Subcutaneous abdominal adipose tissue (tissue), 5 donors: ENCODE measurements around the gene CD86.

Experiments
- H3K27ac ChIP-seq: one replicate; pipeline ENCODE4 v1.7.0; 2013; ENCODE audit warnings: low read depth, mild to moderate bottlenecking, inconsistent platforms, low read length, moderate library complexity
- H3K27me3 ChIP-seq, 5 donors: one replicate each; pipeline ENCODE4 v1.7.0; 2013; ENCODE audit warnings: low read length in 5 of 5, inconsistent platforms in 1 of 5; ENCODE audit not compliant: control insufficient read depth in 5 of 5, insufficient read depth in 4 of 5
- H3K36me3 ChIP-seq, 5 donors: one replicate each; pipeline ENCODE4 v1.7.0; 2013; ENCODE audit warnings: low read length in 5 of 5; ENCODE audit not compliant: control insufficient read depth in 5 of 5, insufficient read depth in 5 of 5
- H3K4me1 ChIP-seq, 5 donors: one replicate each; pipeline ENCODE4 v1.7.0; 2013; ENCODE audit warnings: low read length in 5 of 5, mild to moderate bottlenecking in 3 of 5, moderate library complexity in 1 of 5; ENCODE audit not compliant: control insufficient read depth in 5 of 5, insufficient read depth in 5 of 5
- H3K4me3 ChIP-seq, 5 donors: one replicate each; pipeline ENCODE4 v1.7.0; 2013; ENCODE audit warnings: low read length in 5 of 5, low read depth in 1 of 5
- H3K9ac ChIP-seq, 5 donors: one replicate each; pipeline ENCODE4 v1.7.0; 2013; ENCODE audit warnings: low read length in 5 of 5, mild to moderate bottlenecking in 4 of 5, moderate library complexity in 3 of 5
- H3K9me3 ChIP-seq, 5 donors: one replicate each; pipeline ENCODE4 v1.7.0; 2013; ENCODE audit warnings: low read length in 5 of 5; ENCODE audit not compliant: control insufficient read depth in 5 of 5
- donor health status: healthy.
- donor health status: healthy.
- donor health status: healthy.
- donor health status: healthy.
- donor health status: healthy.

CD86 gene

DNA sequence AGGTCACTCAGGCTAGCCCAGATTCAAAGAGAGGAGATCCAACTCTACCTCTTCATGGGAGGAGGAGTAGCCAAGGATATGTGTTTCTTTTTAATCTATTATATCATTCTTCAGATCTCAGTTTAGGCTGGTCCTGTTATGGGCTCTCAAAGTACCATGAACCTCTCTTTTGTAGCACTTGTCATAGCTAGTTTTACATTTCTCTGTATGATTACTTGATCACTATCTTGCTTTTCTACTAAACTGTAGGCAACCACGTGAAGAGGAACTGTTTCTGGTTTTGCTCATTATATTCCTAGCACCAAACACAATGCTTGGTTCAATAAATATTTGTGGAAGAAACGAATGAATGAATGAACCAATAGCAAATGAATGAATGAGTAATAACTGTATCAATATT, 29.6 kb downstream of the CD86 start:
- H3K36me3 ChIP-seq: no peaks in the 10 kb centered on the region
- H3K9me3 ChIP-seq: no peaks in the 10 kb centered on the region

DNA sequence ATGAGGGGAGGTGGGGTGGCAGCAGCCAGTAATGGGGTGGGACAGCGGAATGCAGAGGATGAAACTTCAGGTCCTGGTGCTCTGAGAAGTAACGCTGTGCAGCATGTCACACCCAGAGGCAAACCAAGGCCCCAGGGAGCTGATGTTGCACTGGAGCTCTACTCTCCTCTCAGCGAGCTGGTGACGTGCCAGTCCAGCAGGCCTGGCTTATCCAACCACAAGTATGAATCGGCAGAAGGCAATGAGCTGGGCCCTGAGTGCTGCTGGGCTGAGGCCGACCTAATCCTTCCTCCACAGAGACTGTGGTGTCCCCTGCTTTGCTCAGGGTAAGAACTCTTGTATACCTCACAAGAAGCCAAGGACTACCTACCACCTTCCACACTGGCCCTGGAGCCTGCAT, 30.5 kb downstream of the CD86 start:
- Histone ChIP-seq H3K27ac (no peak overlapping the region), H3K9me3 (no peaks in the 10 kb centered on the region), H3K9ac (no peak overlapping the region), H3K4me3 (no peak overlapping the region), H3K36me3 (no peaks in the 10 kb centered on the region), H3K27me3 (no peaks in the 10 kb centered on the region), H3K4me1 (peaks cover 0 to 4% (median 0%) of the 10 kb centered on the region in 5 donors)

More for the DNA sequence above, 29.6 kb downstream of the CD86 start:
- Histone ChIP-seq H3K9ac (no peak overlapping the region), H3K27me3 (no peaks in the 10 kb centered on the region), H3K27ac (no peak overlapping the region), H3K4me1 (peaks cover 0 to 4% (median 0%) of the 10 kb centered on the region in 5 donors), H3K4me3 (no peak overlapping the region)

DNA sequence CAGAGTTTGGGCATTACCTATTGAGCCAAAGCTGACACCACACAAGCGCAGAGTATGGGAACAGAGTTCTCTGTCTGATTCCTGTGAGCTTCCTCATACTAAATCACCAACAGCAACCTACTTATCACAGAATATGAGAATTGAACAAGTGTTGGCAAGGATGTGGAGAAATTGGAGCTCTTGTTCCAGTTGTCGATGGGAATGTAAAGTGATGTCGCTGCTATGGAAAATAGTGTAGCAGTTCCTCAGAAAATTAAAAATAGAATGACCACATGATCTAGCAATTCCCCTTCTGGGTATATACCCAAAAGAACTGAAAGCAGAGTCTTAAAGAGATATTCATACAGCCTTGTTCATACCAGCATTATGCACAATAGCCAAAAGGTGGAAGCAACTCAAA, 33.4 kb downstream of the CD86 start:
- Histone ChIP-seq H3K27ac (no peak overlapping the region), H3K9ac (no peak overlapping the region), H3K27me3 (no peaks in the 10 kb centered on the region), H3K36me3 (no peaks in the 10 kb centered on the region), H3K4me1 (peaks cover 0 to 19% (median 0%) of the 10 kb centered on the region in 5 donors), H3K4me3 (no peak overlapping the region), H3K9me3 (no peaks in the 10 kb centered on the region)

DNA sequence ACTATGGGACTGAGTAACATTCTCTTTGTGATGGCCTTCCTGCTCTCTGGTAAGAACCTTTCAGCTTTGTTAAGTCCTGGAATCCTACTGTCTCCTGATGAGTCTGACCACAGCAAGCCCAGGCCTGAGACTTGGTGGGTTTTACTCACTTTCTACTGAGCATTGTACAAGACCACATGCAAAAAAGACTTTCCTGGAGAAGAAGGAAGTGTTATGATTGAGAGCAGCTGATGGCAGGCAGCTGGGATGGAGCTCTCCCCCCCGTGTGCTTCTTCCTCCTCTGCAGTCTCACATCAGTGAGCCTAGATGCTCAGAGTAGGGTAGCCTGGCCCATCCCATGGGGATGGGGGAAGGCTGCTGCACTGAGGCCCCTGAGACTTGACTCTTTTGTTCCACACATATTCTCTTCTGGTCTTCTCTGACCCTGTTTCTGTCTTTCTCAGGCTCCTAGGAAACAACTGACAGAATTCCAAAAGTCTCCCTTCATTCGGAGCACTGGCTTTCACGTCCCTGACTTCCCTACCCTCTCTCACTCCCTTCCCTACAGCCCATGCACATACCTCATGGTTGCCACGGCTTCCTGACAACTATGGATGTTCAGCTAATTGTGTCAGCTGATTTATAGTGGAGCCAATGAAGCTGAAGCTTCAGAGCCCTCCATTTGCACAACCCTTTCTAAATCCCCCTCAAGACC, 36.6 kb downstream of the CD86 start:
- H3K27me3 ChIP-seq: no peaks in the 10 kb centered on the region

DNA sequence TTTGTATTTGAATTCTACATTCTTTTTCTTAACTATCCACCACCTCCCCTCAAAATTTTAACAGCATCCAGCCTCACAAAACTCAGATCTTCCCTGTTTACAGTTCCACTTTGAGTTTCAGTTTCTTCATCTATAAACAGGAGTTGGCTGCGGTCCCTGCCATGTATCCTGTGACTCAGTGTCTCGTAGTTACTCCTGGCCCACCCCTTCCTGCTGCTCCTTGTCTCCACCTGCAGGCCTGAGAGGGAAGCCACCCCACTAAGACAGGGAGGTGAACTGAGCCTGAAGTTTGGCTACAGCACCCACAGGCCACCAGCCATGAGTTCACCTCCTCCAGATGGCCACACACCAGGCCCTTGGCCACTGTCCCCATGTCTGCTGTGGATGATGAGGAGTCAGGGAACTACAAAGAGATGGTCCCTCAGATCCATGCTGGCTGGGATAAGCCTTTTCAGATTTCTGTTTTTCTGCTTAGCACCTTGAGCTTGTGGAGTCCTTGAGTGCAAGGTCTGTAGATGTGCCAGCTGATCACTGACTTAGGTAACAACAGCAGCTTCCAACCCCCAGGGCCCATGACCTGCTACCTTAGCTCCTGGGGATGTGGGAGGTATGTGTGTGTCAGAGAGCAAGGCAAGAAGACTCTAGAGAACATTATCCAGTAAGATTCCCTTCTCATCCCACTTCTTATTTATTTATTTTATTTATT, 37.5 kb downstream of the CD86 start:
- H3K27ac ChIP-seq: no peak overlapping the region
- peaks cover 0 to 16% (median 0%) of the 10 kb centered on the region in 5 donors for H3K4me1 ChIP-seq
- no peaks in the 10 kb centered on the region for H3K9me3 ChIP-seq
- H3K36me3 ChIP-seq: no peaks in the 10 kb centered on the region
- no peak overlapping the region for H3K9ac ChIP-seq
- no peak overlapping the region for H3K4me3 ChIP-seq
- no peaks in the 10 kb centered on the region for H3K27me3 ChIP-seq

More for the DNA sequence above, 36.6 kb downstream of the CD86 start:
- Histone ChIP-seq H3K9me3 (no peaks in the 10 kb centered on the region), H3K4me1 (peaks cover 0 to 16% (median 0%) of the 10 kb centered on the region in 5 donors), H3K4me3 (no peak overlapping the region), H3K27ac (no peak overlapping the region), H3K36me3 (no peaks in the 10 kb centered on the region), H3K9ac (no peak overlapping the region)

DNA sequence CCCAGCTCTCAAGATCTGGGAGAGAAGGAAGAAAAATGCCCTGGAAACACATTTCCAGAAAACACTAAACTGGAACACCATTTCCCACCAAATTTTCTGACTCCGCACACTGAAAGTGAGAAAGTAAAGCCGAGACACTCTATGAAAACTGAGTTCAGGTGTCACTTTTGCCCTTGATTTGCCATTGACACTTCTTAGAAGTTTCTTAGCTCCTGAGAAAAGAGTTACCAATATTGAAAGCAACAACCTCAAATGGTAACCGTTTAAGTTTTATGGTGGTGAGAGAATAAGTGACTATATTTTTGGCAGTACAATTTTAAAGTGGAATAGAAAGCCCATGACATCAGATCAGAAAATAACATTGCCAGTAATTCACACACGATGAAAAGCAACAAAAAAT, 39.0 kb downstream of the CD86 start:
- Histone ChIP-seq H3K4me3 (no peak overlapping the region), H3K4me1 (peaks cover 0 to 16% (median 0%) of the 10 kb centered on the region in 5 donors), H3K36me3 (no peaks in the 10 kb centered on the region), H3K9ac (no peak overlapping the region), H3K27me3 (no peaks in the 10 kb centered on the region), H3K27ac (no peak overlapping the region), H3K9me3 (no peaks in the 10 kb centered on the region)

DNA sequence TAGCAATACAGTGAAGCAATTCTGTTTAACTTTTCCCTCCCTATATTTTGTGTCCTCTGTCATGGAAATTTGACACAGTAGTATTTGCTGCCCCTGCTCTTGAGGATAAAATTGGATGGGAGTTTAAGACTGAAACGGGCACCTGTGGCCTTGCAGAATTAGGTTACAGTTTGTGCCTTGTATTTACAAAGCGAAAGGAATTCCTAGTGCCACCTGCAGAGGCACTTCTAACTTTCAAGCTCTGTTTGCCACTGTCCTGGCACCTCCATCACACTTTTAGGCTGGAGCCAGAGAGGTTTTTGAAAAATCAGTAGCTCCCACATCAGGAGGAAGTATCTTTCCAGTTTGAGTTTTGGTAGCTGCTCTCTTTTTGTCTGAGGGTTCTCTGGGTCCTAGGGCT, 39.5 kb downstream of the CD86 start:
- Histone ChIP-seq H3K36me3 (no peaks in the 10 kb centered on the region), H3K4me3 (no peak overlapping the region), H3K27me3 (no peaks in the 10 kb centered on the region), H3K27ac (no peak overlapping the region), H3K9me3 (no peaks in the 10 kb centered on the region), H3K9ac (no peak overlapping the region), H3K4me1 (peaks cover 0 to 16% (median 0%) of the 10 kb centered on the region in 5 donors)

DNA sequence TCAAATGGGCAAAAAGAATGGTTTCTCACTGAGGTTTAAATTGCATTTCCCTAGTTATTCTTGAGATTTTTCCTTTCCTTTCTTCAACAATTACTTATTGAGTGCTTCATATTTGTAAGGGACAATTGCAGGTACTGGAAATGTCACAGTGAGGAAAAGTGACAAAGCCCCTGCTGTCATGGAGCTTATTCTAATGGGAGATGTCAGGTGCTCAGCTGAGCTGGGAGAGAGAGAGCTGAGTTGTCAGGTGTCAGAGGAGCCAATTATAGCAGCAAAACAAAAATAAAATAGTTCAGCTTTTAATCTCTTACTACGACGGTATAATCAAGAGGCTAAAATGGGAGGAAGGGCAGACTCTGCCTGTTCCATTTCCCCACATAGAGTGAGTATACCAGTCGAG, 42.0 kb downstream of the CD86 start:
- H3K9me3 ChIP-seq: no peaks in the 10 kb centered on the region
- no peaks in the 10 kb centered on the region for H3K36me3 ChIP-seq
- no peak overlapping the region for H3K4me3 ChIP-seq
- no peaks in the 10 kb centered on the region for H3K27me3 ChIP-seq
- H3K9ac ChIP-seq: no peak overlapping the region
- peaks cover 0 to 7% (median 0%) of the 10 kb centered on the region in 5 donors for H3K4me1 ChIP-seq
- H3K27ac ChIP-seq: no peak overlapping the region

DNA sequence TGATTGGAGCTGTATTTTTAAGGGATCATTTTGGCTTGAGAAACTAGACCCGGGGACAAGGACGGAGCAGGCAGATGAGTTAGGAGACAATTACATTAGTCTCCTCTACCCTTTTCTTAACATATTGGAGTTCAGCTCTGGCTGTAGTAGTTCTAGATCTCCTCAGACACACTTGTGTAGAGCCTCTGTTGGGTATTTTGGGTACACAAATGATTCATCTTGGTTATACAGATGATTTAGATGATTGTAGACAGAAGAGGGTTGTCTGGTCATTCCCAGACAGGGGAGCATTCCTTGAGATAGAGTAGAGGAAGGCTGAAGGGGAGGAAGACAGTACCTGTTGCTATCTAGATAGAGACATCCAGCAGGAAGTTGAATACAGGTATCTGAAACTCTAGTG, 43.4 kb downstream of the CD86 start:
- H3K4me1 ChIP-seq: no peaks in the 10 kb centered on the region
- H3K27me3 ChIP-seq: no peaks in the 10 kb centered on the region
- no peak overlapping the region for H3K27ac ChIP-seq
- no peaks in the 10 kb centered on the region for H3K36me3 ChIP-seq
- H3K4me3 ChIP-seq: no peak overlapping the region
- H3K9me3 ChIP-seq: no peaks in the 10 kb centered on the region
- H3K9ac ChIP-seq: no peak overlapping the region

DNA sequence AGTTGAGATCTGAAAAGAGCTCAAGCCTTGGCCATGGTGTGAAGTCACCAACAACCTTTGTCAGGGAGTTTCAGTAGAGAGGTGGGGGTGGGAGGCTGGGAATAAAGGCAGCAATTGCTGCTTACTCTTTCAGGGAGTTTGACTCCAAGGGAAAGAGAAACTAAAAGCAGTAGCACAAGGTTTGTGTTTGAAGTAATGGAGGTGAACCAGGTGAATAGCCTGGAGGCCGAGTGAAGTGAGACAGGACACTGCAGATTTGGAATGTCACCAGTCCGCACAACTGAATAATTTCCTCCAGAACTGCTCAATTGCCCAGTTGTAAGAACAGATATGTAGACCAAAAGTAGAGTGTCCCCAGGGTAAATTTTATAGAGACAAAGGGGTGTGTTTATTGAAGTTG, 44.1 kb downstream of the CD86 start:
- H3K4me3 ChIP-seq: no peak overlapping the region
- no peaks in the 10 kb centered on the region for H3K9me3 ChIP-seq
- no peak overlapping the region for H3K9ac ChIP-seq
- no peaks in the 10 kb centered on the region for H3K27me3 ChIP-seq
- no peak overlapping the region for H3K27ac ChIP-seq
- no peaks in the 10 kb centered on the region for H3K36me3 ChIP-seq
- H3K4me1 ChIP-seq: no peaks in the 10 kb centered on the region
